PC-9 (cell line): ENCODE data around the gene GEMIN2.

Experiments
- CTCF ChIP-seq: fragments of 200-600 bp; sonication (generic); conservative IDR thresholded peaks from 2 replicates; pipeline ENCODE4 v1.6.1; 2017; ENCODE audit warnings: mixed run types, antibody characterized with exemption, mild to moderate bottlenecking, moderate library complexity
- EZH2 ChIP-seq: fragments of 200-600 bp; sonication (generic); IDR thresholded peaks from 2 replicates; pipeline ENCODE4 v1.8.0; 2017; ENCODE audit warnings: antibody characterized with exemption, low read depth

GRCh38 chr14:39097159-39097558 is 17.0 kb upstream of the GEMIN2 start:
- no peak for TF ChIP-seq CTCF
- TF ChIP-seq EZH2: no peak
